ENCODE measurements around the gene SLC23A2.

- TF ChIP-seq CTCF (IDR thresholded peaks at IDR 0.05) (no peak), RFX5 (IDR thresholded peaks at IDR 0.05; ENCODE audit: low read length) (no peak), SIN3A (IDR thresholded peaks at IDR 0.05; ENCODE audit: borderline replicate concordance, low read depth, low read length) (no peak), REST (IDR thresholded peaks at IDR 0.05; ENCODE audit: low read depth, low read length) (no peak), EP300 (IDR thresholded peaks at IDR 0.05; ENCODE audit: borderline replicate concordance in 1 of 2, low read depth in 1 of 2, low read length in 1 of 2) (no peak), POLR2AphosphoS5 (IDR thresholded peaks at IDR 0.05; ENCODE audit: low read depth, low read length) (no peak), USF1 (IDR thresholded peaks at IDR 0.05; ENCODE audit: borderline replicate concordance, low read depth) (no peak), EZH2phosphoT487 (IDR thresholded peaks at IDR 0.05; ENCODE audit: borderline replicate concordance, low read depth) (no peak), YY1 (IDR thresholded peaks at IDR 0.05; ENCODE audit: low read depth) (no peak)
These were observed 107.6 kb downstream of the SLC23A2 start for GRCh38 chr20:4893709-4894108.
